ENCODE results near the gene CDH13. TPM values are rescaled to one million over a fixed set of nuclear protein-coding genes. Genes with fewer than 3 reads are reported as not detected.

Gene CDH13
- total RNA-seq, 2 donors from 2014 or later: not detected

DNA sequence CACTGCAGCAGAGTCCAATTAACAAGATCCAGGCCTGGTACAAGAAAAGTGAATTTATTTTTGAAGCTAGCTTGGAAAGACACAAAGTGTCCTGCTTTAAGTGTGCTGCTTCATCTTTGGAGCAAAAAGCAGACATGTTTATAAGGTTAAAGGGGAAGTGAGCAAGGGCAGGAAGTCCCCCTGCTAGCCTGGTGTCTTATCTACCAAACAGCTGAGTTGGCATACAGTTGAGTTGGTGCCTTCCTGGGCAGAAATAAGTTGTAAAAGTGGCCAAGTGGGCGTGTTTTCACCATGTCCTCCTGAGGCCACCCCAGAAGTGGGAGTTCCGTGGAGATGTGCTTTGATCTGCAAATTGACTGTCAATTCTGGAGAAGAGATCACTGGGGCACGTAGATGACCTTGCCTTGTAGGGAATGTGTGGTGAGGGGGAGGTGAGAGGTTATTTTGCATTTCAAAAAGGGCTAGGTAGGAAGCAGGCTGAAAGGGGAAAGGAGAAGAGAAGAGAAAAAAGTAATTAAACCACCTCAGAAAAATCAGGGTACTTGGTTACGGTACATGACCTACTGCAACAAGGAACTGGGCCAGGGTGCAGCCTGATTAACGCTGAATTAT is 1142.7 kb downstream of the CDH13 start:
- Mint-ChIP-seq H3K27ac (peak overlapping the region; percentile 24), H3K36me3 (ENCODE audit: insufficient read depth in 2 of 2) (no peaks in the 10 kb centered on the region), H3K4me3 (no peak overlapping the region), H3K4me1 (ENCODE audit: low read depth) (peaks cover 5% of the 10 kb centered on the region), H3K9me3 (no peaks in the 10 kb centered on the region), H3K27me3 (ENCODE audit: low read depth) (peaks cover 11% of the 10 kb centered on the region)
- DNase-seq: no peak
- no peak for ATAC-seq (replicated peaks in 1 of 2)

DNA sequence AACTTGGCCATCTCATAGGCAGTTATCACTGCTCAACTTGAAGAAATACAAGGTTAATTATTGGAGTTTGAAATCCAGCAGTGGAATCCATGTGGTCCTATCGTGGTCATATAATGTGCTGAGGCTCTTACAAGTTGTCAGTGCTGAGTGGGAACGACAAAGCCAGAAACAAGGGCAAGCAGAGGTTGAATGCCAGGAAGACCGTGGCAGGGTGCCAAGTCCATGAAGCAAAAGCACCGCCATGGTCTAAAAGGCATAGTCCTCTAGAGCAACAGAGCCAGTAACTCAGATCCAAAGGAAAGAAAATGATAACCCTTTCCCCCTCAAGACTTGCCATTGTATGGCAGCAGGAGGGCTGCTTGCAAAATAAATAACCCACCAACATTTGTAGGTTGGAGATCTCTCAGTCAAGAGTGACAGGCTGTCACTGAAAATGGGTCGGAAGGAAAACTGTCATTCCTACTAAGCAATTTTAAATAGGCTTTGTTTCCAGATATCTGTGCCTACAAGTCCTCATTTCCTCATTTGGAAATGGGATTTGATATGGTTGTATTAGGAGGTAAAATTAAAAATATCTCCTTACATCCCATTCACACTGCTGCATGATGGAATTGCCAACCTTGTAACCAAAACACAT is 1144.7 kb downstream of the CDH13 start:
- ATAC-seq (replicated peaks in 1 of 2): no peak
- Mint-ChIP-seq H3K4me1 (ENCODE audit: low read depth) (peaks cover 5% of the 10 kb centered on the region), H3K9me3 (no peaks in the 10 kb centered on the region), H3K27ac (no peak overlapping the region), H3K36me3 (ENCODE audit: insufficient read depth in 2 of 2) (no peaks in the 10 kb centered on the region), H3K4me3 (no peak overlapping the region), H3K27me3 (ENCODE audit: low read depth) (peaks cover 21% of the 10 kb centered on the region)
- DNase-seq: no peak

DNA sequence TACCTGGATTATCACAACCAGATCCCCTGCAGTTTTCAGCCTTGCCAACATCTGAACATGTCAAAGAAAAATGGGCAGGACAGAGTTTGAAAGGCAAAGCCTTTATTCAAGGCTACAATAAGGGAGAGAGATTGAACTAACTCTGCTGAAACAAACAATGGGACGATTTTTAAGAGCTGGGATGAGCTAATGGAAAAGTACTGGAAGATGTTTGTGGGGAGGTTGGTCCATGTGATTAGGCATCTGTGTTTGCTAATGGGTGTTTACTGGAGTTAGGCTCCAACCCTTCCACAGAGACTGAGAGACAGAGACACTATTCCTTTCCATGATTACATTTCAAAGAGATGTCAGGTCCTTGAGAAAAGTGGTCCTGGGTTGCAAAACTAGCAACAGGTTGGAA is 1146.0 kb downstream of the CDH13 start:
- Mint-ChIP-seq H3K36me3 (ENCODE audit: insufficient read depth in 2 of 2) (no peaks in the 10 kb centered on the region), H3K27ac (no peak overlapping the region), H3K4me1 (ENCODE audit: low read depth) (peaks cover 5% of the 10 kb centered on the region), H3K4me3 (no peak overlapping the region), H3K9me3 (no peaks in the 10 kb centered on the region), H3K27me3 (ENCODE audit: low read depth) (peaks cover 21% of the 10 kb centered on the region)
- DNase-seq: no peak
- no peak for ATAC-seq (replicated peaks in 1 of 2)

DNA sequence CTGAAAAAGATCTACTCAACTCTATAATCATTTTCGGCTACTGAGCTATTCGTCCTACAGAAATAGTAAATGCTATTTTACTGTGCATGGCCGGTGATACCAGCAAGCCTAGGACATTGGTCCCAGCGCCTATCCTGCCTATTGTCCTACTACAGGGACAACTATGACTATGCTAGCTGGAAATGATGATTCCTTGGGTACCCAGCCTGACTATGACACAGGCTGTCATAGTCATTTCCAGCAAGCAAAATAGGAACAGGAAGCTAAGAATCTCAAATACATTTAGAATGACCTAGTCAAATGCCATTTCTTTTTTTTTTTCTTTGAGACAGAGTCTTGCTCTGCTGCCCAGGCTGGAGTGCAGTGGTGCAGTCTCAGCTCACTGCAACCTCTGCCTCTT is 1147.3 kb downstream of the CDH13 start:
- no peak overlapping the region for H3K4me3 Mint-ChIP-seq
- H3K4me1 Mint-ChIP-seq (ENCODE audit: low read depth): peaks cover 5% of the 10 kb centered on the region
- ATAC-seq (replicated peaks in 1 of 2) (no peak), DNase-seq (no peak)
- no peak overlapping the region for H3K27ac Mint-ChIP-seq
- peaks cover 21% of the 10 kb centered on the region for H3K27me3 Mint-ChIP-seq (ENCODE audit: low read depth)
- no peaks in the 10 kb centered on the region for H3K9me3 Mint-ChIP-seq
- H3K36me3 Mint-ChIP-seq (ENCODE audit: insufficient read depth in 2 of 2): no peaks in the 10 kb centered on the region

DNA sequence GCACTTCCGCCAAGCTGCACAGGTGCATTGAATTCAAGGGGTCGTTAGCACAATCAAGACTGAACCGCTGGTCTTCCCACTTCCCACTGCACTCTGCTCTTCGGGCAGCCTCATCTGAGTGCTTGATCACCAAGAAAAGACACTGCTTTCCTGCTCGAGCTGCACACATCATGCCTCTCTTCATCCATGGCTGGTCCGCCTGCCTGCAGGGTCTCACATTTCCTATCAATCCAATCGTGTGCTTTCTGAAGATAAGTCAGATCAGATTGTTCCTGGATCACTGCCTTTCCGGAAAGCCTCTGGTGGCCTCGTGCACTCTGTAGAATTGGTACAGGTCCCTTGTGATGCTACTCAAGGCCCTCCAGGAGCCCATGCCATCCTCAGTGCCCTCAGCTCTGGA is 1150.2 kb downstream of the CDH13 start:
- no peak for ATAC-seq (replicated peaks in 1 of 2)
- H3K27me3 Mint-ChIP-seq (ENCODE audit: low read depth): peaks cover 23% of the 10 kb centered on the region
- no peak overlapping the region for H3K27ac Mint-ChIP-seq
- H3K4me3 Mint-ChIP-seq: no peak overlapping the region
- H3K36me3 Mint-ChIP-seq (ENCODE audit: insufficient read depth in 2 of 2): no peaks in the 10 kb centered on the region
- DNase-seq: no peak
- no peaks in the 10 kb centered on the region for H3K4me1 Mint-ChIP-seq (ENCODE audit: low read depth)
- no peaks in the 10 kb centered on the region for H3K9me3 Mint-ChIP-seq

DNA sequence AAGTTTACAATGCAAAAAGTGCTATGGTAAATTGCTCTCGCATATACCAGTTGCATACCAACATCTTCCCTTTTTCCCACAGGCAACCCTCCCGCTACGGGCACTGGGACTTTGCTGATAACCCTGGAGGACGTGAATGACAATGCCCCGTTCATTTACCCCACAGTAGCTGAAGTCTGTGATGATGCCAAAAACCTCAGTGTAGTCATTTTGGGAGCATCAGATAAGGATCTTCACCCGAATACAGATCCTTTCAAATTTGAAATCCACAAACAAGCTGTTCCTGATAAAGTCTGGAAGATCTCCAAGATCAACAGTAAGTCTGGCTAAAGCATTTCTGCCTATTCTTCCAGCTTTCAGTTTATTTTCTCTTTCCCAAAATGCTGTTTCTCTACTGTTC is 1153.1 kb downstream of the CDH13 start:
- Mint-ChIP-seq H3K27ac (no peak overlapping the region), H3K4me3 (no peak overlapping the region), H3K9me3 (no peaks in the 10 kb centered on the region), H3K36me3 (ENCODE audit: insufficient read depth in 2 of 2) (no peaks in the 10 kb centered on the region), H3K27me3 (ENCODE audit: low read depth) (peaks cover 17% of the 10 kb centered on the region), H3K4me1 (ENCODE audit: low read depth) (no peaks in the 10 kb centered on the region)
- DNase-seq (no peak), ATAC-seq (replicated peaks in 1 of 2) (no peak)

DNA sequence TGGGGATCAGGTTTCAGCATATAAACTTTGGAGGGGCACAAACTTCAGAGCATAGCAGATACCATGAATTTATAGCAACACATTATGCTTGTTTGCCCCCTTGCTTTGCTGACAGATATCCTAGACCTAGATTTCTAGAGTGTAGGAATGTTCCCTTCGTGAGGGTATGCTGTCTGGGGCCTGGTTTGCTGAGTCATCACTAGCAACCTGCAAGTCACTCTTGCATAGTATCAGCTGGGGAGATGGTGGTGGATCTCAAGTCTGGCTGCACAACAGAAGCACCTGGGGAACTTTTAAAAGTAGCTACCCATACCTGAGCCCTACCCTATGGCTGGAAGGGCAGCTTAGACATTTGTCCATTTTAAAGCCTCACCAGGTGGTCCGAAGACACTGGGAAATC is 1158.7 kb downstream of the CDH13 start:
- H3K4me1 Mint-ChIP-seq (ENCODE audit: low read depth): no peaks in the 10 kb centered on the region
- no peak overlapping the region for H3K4me3 Mint-ChIP-seq
- no peaks in the 10 kb centered on the region for H3K36me3 Mint-ChIP-seq (ENCODE audit: insufficient read depth in 2 of 2)
- H3K27ac Mint-ChIP-seq: no peak overlapping the region
- ATAC-seq (replicated peaks in 1 of 2) (no peak), DNase-seq (no peak)
- H3K27me3 Mint-ChIP-seq (ENCODE audit: low read depth): peaks cover 11% of the 10 kb centered on the region
- H3K9me3 Mint-ChIP-seq: no peaks in the 10 kb centered on the region

DNA sequence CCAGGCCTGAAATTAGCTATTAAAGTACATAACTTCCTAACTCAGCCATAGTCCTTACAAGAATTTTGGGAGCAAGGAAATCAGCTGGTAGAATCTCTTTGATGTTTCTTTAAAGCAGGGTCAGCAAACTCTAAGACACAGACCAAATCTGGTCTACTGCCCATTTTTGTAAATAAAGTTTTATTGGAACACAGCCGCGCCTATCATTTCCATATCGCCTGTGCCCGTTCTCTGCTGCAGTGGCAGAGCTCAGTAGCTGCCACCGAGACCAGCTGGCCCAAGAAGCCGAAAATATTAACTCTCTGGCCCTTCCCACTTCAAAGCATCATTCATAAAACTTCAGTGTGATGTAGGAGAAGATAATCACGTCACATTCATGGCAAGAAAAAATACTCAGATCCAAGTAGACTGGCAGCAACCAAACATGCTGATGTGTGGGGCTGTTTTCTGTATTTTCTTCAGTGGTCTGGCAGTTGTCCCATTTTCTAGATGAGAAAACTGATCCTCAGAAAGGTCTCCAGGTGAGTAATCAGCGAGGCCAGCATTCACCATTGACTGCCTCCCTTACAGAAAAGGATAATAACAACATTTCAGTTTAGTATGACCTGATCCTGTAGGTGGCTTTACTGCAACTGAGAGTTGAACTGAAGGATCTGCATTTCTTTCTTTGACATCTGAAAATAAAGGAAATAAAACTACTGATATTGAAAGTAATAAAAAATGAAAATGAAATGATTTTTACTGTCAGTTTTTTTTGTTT is 1163.1 kb downstream of the CDH13 start:
- Mint-ChIP-seq H3K4me3 (no peak overlapping the region), H3K4me1 (ENCODE audit: low read depth) (peaks cover 10% of the 10 kb centered on the region), H3K36me3 (ENCODE audit: insufficient read depth in 2 of 2) (no peaks in the 10 kb centered on the region), H3K27ac (no peak overlapping the region), H3K27me3 (ENCODE audit: low read depth) (peaks cover 5% of the 10 kb centered on the region), H3K9me3 (no peaks in the 10 kb centered on the region)
- ATAC-seq (replicated peaks in 1 of 2): no peak
- no peak for DNase-seq

DNA sequence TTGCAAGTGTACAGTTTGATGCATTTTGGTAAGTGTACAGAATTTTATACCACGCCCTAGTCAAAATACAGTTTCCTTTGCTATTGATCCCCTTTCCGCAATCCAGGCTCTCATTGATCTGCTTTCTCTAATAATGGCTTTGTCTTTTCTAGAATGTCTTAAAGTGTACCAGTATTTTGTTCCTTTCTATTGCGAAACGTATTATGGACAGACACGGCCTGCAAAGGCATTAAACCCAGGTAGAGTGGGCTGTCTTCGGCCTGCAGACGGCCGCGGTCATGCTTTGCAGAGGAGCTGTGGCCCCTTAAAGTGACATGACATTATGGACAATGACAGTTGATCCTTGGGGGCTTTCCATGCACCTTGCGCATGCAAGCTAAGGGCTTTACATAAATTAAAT is 1165.1 kb downstream of the CDH13 start:
- DNase-seq (no peak), ATAC-seq (replicated peaks in 1 of 2) (no peak)
- Mint-ChIP-seq H3K9me3 (no peaks in the 10 kb centered on the region), H3K4me3 (no peak overlapping the region), H3K36me3 (ENCODE audit: insufficient read depth in 2 of 2) (no peaks in the 10 kb centered on the region), H3K27me3 (ENCODE audit: low read depth) (peaks cover 12% of the 10 kb centered on the region), H3K4me1 (ENCODE audit: low read depth) (peaks cover 10% of the 10 kb centered on the region), H3K27ac (no peak overlapping the region)

DNA sequence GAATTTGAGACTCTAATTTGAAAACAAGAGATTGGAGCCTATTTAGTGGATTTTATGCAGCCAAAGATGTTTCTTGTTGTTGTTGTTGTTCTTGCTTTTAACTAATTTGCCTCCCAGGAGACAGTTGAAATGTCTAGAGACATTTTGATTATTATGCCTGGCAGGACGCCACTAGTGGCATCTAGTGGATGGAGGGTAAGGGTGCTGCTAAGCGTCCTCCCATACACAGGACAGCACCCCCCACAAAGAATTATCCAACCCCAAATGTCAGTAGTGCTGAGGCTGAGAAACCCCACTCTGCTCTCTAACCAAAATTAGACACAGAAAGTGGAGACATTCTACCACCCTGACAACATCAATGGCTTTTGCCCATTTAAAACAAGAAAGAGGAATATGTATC is 1165.6 kb downstream of the CDH13 start:
- ATAC-seq (replicated peaks in 1 of 2) (no peak), DNase-seq (no peak)
- H3K9me3 Mint-ChIP-seq: no peaks in the 10 kb centered on the region
- H3K36me3 Mint-ChIP-seq (ENCODE audit: insufficient read depth in 2 of 2): no peaks in the 10 kb centered on the region
- no peak overlapping the region for H3K4me3 Mint-ChIP-seq
- no peak overlapping the region for H3K27ac Mint-ChIP-seq
- peaks cover 10% of the 10 kb centered on the region for H3K4me1 Mint-ChIP-seq (ENCODE audit: low read depth)
- H3K27me3 Mint-ChIP-seq (ENCODE audit: low read depth): peaks cover 12% of the 10 kb centered on the region

DNA sequence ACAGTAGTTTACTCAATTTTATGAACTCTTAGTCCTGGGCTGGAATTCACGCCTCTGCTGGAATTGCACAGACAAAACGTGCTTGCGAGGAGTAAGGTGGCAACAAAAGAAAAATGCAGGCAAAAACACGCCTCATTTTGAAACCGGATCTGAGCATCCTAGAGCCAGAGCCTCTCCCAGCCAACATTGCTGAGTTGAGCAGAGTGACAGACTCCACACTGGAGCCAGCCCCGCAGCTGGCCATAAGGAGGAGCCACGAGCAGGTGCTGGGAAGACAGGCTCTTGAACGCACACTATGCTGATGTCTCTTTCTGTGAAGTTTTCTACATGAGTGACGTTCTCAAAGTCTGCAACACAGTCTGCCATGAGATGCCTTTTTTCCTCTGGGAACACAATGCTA is 1166.4 kb downstream of the CDH13 start:
- Mint-ChIP-seq H3K27ac (no peak overlapping the region), H3K4me3 (no peak overlapping the region), H3K36me3 (ENCODE audit: insufficient read depth in 2 of 2) (no peaks in the 10 kb centered on the region), H3K27me3 (ENCODE audit: low read depth) (peaks cover 13% of the 10 kb centered on the region), H3K4me1 (ENCODE audit: low read depth) (peaks cover 10% of the 10 kb centered on the region), H3K9me3 (no peaks in the 10 kb centered on the region)
- ATAC-seq (replicated peaks in 1 of 2) (no peak), DNase-seq (no peak)

DNA sequence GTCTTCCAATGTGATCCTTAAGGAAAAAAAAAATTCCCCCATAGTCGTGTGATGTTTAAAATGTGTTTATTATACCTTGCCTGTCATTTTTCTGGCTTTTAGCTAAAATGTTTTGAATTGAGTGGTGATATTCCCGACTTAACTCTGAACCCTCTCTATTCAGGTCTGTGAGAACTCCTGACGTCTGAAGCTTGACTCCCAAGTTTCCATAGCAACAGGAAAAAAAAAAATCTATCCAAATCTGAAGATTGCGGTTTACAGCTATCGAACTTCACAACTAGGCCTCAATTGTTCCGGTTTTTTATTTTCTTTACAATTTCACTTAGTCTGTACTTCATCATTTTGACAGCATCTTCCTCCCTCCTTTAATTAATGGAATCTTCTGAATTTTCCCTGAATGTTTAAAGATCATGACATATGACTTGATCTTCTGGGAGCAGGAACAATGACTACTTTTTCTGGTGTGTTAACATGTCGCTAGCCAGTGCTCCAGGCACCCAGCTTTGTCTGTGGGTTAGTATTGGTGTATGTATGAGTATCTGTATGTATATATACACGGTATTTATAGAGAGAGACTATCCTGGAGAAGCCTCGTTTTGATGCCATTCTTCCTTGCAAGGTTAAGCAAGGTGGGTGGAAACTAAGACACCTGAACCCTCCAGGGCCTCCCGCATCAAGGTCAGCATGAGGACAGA is 1168.2 kb downstream of the CDH13 start:
- H3K27me3 Mint-ChIP-seq (ENCODE audit: low read depth): peaks cover 15% of the 10 kb centered on the region
- H3K27ac Mint-ChIP-seq: no peak overlapping the region
- H3K9me3 Mint-ChIP-seq: no peaks in the 10 kb centered on the region
- H3K4me3 Mint-ChIP-seq: no peak overlapping the region
- no peak for DNase-seq
- H3K36me3 Mint-ChIP-seq (ENCODE audit: insufficient read depth in 2 of 2): no peaks in the 10 kb centered on the region
- ATAC-seq (replicated peaks in 1 of 2): no peak
- peaks cover 10% of the 10 kb centered on the region for H3K4me1 Mint-ChIP-seq (ENCODE audit: low read depth)

DNA sequence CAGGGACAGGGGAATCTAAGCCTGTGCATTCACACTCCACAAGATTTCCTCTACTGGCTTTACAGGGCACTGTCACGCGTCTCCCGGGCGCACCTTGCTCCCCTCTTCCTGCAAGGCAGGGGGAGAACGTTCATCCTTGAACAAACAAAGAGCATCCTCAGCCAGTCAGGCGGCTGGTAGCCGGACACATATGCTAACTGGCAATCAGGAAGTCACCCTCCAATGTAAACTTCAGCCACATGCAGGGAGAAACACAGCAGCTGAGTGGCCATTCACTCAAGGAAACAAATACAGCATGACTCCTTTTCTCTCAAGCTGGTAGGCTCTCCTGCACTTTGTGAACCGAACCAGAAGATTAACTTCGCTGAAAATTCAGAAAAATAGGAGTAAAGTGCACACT is 1170.2 kb downstream of the CDH13 start:
- Mint-ChIP-seq H3K9me3 (no peaks in the 10 kb centered on the region), H3K4me1 (ENCODE audit: low read depth) (peaks cover 10% of the 10 kb centered on the region), H3K36me3 (ENCODE audit: insufficient read depth in 2 of 2) (no peaks in the 10 kb centered on the region), H3K27me3 (ENCODE audit: low read depth) (peaks cover 15% of the 10 kb centered on the region), H3K4me3 (no peak overlapping the region), H3K27ac (no peak overlapping the region)
- no peak for DNase-seq
- no peak for ATAC-seq (replicated peaks in 1 of 2)

All from activated T-cell treated with anti-CD3 and anti-CD28 coated beads, Interleukin-2, amount 50 U/mL, for 72 hours (primary cell).